ENCODE results near the gene SNX18.

The SNX18 gene

DNA sequence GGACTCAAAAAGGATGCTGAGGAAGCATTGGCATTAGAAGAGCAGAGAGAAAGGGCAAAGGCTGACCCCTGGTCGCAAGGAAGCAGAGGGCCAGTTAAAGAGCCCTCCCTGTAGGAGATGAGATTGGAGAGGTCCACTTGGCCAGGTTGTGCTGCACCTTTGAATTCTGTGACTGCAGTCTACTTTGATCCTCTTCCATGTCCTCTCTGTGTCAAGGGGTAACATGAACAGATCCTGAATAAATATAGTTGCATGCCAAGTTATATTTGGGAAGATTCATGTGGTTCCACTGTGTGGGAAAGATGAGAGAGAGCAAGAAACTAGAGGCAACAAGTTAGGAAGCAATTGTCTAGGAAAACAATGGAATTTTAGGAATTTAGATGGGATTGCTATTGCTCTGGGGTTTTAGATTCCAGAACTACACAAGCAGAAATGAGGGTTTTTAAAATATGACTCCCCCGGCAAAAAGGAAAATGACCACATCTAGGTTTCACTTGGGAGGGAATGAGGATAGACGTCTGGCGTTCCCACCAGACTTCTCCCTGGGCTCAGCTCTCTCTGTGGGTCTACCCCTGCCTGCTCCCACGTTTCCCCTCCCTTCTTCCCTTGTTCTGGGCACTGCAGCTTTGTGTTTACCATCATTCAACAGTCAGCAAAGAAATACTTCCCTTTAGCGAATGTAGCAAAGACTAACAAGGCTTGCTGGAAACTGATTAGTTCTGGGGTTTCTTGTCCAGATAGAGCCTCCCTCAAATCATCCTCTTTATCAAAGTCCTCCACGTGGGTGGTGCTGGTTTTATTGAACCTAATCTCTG, 63.6 kb downstream of the SNX18 start:
- no peak for DNase-seq (ENCODE audit: low spot score)

DNA sequence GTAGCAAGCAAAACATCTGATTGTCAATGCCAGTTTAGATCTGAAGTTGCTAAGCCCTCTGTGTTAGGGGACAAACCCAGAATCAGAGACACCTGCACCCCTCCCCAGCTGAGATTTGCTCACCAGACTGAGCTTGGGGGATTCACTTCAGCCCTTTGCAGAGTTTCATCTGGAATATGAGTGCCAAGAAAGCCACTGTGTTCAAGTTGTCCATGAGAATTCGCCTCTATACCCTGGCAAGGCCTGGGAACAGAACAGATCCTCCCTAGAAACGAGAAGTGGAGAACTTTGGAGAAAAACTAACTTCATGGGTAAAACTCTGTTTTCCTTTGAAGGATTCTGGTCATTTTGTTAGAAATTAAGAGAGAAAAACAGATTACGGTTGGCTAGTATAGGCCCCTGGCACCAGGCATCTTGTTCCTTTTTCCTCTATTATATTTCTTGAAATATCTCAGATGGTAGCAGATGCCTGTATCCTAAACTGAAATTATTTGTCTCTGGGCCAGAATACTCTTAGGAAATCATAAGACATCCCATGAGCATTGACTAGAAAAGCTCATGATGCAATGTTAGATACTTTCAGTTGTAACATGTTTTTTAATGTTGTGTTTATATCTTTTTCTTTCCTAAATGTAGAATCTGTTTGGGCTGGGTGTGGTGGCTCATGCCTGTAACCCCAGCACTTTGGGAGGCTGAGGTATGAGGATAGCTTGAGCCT, 64.4 kb downstream of the SNX18 start:
- no peak for DNase-seq (ENCODE audit: low spot score)

DNA sequence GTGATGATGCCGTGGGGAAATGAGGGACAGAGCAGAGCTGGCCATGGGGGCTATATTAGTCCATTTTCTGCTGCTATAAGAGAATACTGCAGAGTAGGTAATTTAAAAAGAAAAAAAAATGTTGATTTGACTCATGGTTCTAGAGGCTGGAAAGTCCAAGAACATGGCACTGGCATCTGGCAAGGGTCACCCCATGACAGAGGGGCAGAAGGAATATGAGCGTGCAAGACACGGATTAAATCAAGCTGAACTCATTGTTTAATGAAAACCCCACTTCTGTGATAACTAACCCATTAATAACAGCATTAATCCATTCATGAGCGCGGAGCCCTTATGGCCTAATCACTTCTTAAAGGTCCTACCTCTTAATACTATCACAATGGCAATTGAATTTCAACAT, 68.8 kb downstream of the SNX18 start:
- DNase-seq (ENCODE audit: low spot score) = no peak

DNA sequence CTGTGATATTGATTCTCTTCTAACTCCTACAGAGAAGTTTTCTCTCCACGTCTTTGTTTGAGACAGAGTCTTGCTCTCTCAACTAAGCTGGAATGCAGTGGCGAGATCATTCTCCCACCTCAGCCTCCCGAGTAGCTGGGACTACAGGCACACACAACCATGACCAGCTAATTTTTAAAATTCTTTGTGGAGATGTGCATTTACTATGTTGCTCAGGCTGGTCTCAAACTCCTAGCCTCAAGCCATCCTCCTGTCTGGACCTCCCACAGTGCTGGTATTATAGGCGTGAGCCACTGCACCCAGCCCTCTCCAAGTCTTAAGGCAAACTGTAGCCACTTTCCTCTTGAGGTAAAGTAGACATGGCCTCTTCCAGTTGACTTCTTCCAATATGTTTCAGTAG, 72.2 kb downstream of the SNX18 start:
- DNase-seq (ENCODE audit: low spot score) = no peak

DNA sequence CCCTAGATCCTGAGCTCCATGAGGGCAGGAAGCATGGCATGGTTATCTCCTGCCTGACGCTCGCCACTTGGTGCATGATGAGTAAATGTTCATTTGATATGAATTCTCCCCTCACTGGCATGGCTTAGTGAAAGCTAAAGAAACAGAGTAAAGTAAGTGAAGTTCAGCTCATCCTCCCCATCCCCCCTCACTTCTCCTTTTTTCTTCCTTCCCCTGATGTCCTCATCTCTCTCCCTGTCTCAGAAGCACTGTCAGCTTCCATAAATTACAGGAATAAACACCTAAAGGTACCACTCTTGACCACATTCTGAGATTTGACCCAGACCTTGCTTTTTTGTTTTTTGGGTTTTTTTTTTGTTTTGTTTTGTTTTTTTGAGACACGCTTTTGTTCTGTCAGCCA, 73.3 kb downstream of the SNX18 start:
- no peak for DNase-seq (ENCODE audit: low spot score)

DNA sequence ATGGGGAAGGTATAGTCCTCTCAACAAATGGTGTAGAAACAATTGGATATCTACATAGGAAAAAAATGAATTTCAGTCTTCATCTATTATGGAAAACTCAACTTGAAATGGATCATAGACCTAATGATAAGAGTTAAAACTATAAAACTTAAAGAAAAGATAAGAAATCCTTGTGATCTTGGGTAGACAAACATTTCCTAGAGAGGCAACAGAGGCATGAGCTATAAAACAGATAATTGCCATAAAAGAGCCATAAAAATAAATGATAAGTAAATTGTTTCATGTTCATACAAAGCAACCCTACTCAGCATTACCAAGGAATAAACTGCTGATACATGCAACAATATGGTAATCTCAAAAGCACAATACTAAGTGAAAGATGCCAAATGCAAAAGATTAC, 76.2 kb downstream of the SNX18 start:
- no peak for DNase-seq (ENCODE audit: low spot score)

DNA sequence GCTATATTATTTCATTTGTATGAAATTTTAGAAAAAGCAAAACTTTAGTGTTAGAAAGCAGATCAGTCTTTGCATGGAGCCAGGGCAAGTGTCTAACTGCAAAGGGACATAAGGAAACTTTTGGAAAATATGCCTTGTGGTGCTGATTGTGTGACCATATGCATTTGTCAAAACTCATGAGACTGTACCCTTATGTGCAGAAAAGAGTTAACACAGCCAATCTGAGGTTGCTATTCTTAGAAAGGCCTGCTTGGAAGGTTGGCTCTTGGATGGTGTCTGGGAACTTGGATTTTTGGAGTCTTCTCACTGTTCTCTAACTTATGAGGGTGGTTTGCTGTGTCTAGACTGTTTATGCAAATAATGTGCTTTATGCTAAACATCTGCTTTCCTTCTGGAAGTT, 76.6 kb downstream of the SNX18 start:
- no peak for DNase-seq (ENCODE audit: low spot score)

DNA sequence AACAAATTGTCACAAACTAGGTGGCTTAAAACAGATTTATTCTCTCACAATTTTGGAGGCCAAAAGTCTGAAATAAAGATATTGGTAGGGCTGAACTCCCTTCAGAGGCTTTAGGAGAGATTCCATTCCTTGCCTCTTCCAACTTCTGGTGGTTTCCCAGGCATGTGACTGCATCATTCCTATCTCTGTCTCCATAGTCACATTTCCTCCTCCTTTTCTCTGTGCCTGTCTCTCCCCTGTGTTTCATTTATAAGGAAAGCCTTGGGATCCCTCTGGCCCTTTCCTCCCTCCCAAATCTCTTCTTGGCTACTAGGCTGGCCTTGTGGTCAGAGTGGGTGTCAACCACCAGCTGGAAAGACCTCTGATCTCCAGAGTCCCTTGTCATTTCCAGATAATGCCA, 78.2 kb downstream of the SNX18 start:
- no peak for DNase-seq (ENCODE audit: low spot score)
